HepG2 (cell line): ENCODE data around the gene DST. TPM values are rescaled to one million over a fixed set of nuclear protein-coding genes. Genes with fewer than 3 reads are reported as not detected.

Experiments used
- ATAC-seq: fragments of 200-7000 bp; cut with Tn5 transposase; 3 replicates; pipeline ENCODE4 v1.9.1; 2020; ENCODE audit warnings: mild to moderate bottlenecking, moderate library complexity
- BruUV-seq: library from RNA; stranded (reverse); fragments of 400-500 nt; replicated peaks from 2 replicates; lab custom pipeline; 2021; lab: Mats Ljungman, UMichigan
- CTCF ChIA-PET: fragments of 300-600 bp; formaldehyde crosslinking; extraction: SDS; loops from one replicate; lab custom pipeline; 2021; ENCODE audit warnings: low total read pairs, inconsistent platforms, low intra/inter-chr PET ratio; lab: Yijun Ruan, JAX
- POLR2A ChIA-PET: fragments of 350-600 bp; sonication (Branson Sonifier 250); formaldehyde crosslinking; loops from one replicate; lab custom pipeline; 2020; ENCODE audit warnings: antibody characterized with exemption, inconsistent platforms; lab: Yijun Ruan, JAX
- DNase-seq: peaks from one replicate; pipeline ENCODE4 v3.0.0-alpha.2; 2015; ENCODE audit warnings: low spot score
- FAIRE-seq: peaks from 3 replicates; lab custom pipeline; 2011; peaks lifted over from hg19 to GRCh38; lab: Jason Lieb, UNC
- H2AFZ ChIP-seq: one replicate; pipeline ENCODE4 v1.6.1; 2011; ENCODE audit warnings: low read length, inconsistent platforms
- H3K27ac ChIP-seq: fragments of 300-600 bp; 3 replicates; pipeline ENCODE4 v1.8.0; 2011; ENCODE audit warnings: mixed run types, mild to moderate bottlenecking, mixed read lengths, low read length, inconsistent platforms; ENCODE audit not compliant: insufficient read depth; ENCODE audit errors: extremely low read length
- H3K27me3 ChIP-seq, 2 experiments: fragments of 200-600 bp in 1 of 2; 2 replicates in 1 of 2; 3 replicates in 1 of 2; pipeline versions ENCODE4 v1.6.0 to v1.8.0; 2011; ENCODE audit warnings: low read length in 2 of 2, mild to moderate bottlenecking in 2 of 2, moderate library complexity in 2 of 2, inconsistent platforms in 1 of 2; ENCODE audit not compliant: insufficient read depth in 2 of 2, control insufficient read depth in 1 of 2
- H3K36me3 ChIP-seq, 2 experiments: fragments of 200-600 bp in 1 of 2; replicated peaks in 1 of 2; 2 replicates in 1 of 2; 3 replicates in 1 of 2; pipeline versions ENCODE4 v1.5.1 to v1.8.0; 2011; ENCODE audit warnings: low read length in 2 of 2, inconsistent platforms in 1 of 2; ENCODE audit not compliant: insufficient read depth in 2 of 2, control insufficient read depth in 1 of 2
- H3K4me1 ChIP-seq: 2 replicates; pipeline ENCODE4 v1.5.1; 2012; ENCODE audit warnings: low read length, inconsistent platforms; ENCODE audit not compliant: insufficient read depth
- H3K4me2 ChIP-seq: 2 replicates; pipeline ENCODE4 v1.6.0; 2011; ENCODE audit warnings: low read depth, low read length, inconsistent platforms
- H3K4me3 ChIP-seq, 3 experiments: fragments of 200-600 bp in 1 of 3; sonication (generic), shearing (Covaris generic) in 1 of 3; replicated peaks in 1 of 3; 2 replicates each; pipeline ENCODE4 v1.5.1; 2011 to 2016; ENCODE audit warnings: low read length in 3 of 3, inconsistent platforms in 2 of 3, low read depth in 2 of 3, mild to moderate bottlenecking in 2 of 3, control low read depth in 1 of 3, mixed read lengths in 1 of 3; ENCODE audit not compliant: insufficient read depth in 1 of 3
- H3K79me2 ChIP-seq: one replicate; pipeline ENCODE4 v1.6.1; 2011; ENCODE audit warnings: low read length, inconsistent platforms; ENCODE audit not compliant: insufficient read depth
- H3K9ac ChIP-seq: 2 replicates; pipeline ENCODE4 v1.6.0; 2011; ENCODE audit warnings: mild to moderate bottlenecking, low read depth, low read length, inconsistent platforms; ENCODE audit not compliant: insufficient read depth
- H3K9me3 ChIP-seq: 2 replicates; pipeline ENCODE4 v1.5.1; 2012; ENCODE audit warnings: mild to moderate bottlenecking, low read length
- H4K20me1 ChIP-seq: 2 replicates; pipeline ENCODE4 v1.6.0; 2011; ENCODE audit warnings: inconsistent platforms, mild to moderate bottlenecking, low read length, moderate library complexity; ENCODE audit not compliant: insufficient read depth
- ATF7 ChIP-seq, 2 experiments: fragments of 450-650 bp in 1 of 2; sonication (generic) in 1 of 2; formaldehyde crosslinking in 1 of 2; IDR thresholded peaks; 2 replicates each; pipeline versions ENCODE4 v1.4.0 to v1.6.1; 2016 to 2020; ENCODE audit warnings: antibody characterized with exemption in 1 of 2, mild to moderate bottlenecking in 1 of 2, missing genetic modification reagents in 1 of 2
- CBX2 ChIP-seq, 2 experiments: fragments of 200-600 bp in 1 of 2; sonication (generic); formaldehyde crosslinking in 1 of 2; IDR thresholded peaks; 2 replicates each; pipeline versions ENCODE4 v1.7.0 to v1.8.1; 2018 to 2022; ENCODE audit warnings: low read depth in 2 of 2, low read length in 1 of 2, mild to moderate bottlenecking in 1 of 2, missing genetic modification reagents in 1 of 2
- FLYWCH1 ChIP-seq: sonication (generic); formaldehyde crosslinking; IDR thresholded peaks from 2 replicates; pipeline ENCODE4 v1.8.1; 2023; ENCODE audit warnings: mild to moderate bottlenecking, missing genetic modification reagents
- GATA4 ChIP-seq: sonication (generic); IDR thresholded peaks from 2 replicates; pipeline ENCODE4 v1.6.1; 2016; ENCODE audit warnings: antibody characterized with exemption, low read depth, borderline replicate concordance
- HOXA3 ChIP-seq: sonication (generic); formaldehyde crosslinking; IDR thresholded peaks from 2 replicates; pipeline ENCODE4 v1.5.0; 2020; ENCODE audit warnings: missing genetic modification reagents
- KAT7 ChIP-seq: IDR thresholded peaks from 2 replicates; pipeline ENCODE4 v1.6.1; 2018; ENCODE audit warnings: borderline replicate concordance, missing compliant biosample characterization
- KDM1A ChIP-seq: IDR thresholded peaks from 2 replicates; pipeline ENCODE4 v1.6.1; 2016; ENCODE audit warnings: missing compliant biosample characterization
- LCORL ChIP-seq, 2 experiments: fragments of 450-650 bp in 1 of 2; sonication (generic) in 1 of 2; formaldehyde crosslinking in 1 of 2; IDR thresholded peaks; 2 replicates each; pipeline versions ENCODE4 v1.5.0 to v1.6.1; 2017 to 2020; ENCODE audit warnings: antibody characterized with exemption in 1 of 2, missing genetic modification reagents in 1 of 2
- MTERF4 ChIP-seq: sonication (generic); formaldehyde crosslinking; IDR thresholded peaks from 2 replicates; pipeline ENCODE4 v1.8.0; 2023; ENCODE audit warnings: mild to moderate bottlenecking, missing genetic modification reagents
- POGZ ChIP-seq: sonication (generic); formaldehyde crosslinking; IDR thresholded peaks from 2 replicates; pipeline ENCODE4 v1.4.0; 2020; ENCODE audit warnings: mild to moderate bottlenecking, missing genetic modification reagents
- STAG1 ChIP-seq: sonication (generic); formaldehyde crosslinking; IDR thresholded peaks from 2 replicates; pipeline ENCODE4 v1.4.0; 2020; ENCODE audit warnings: missing genetic modification reagents
- THAP11 ChIP-seq: IDR thresholded peaks from 2 replicates; pipeline ENCODE4 v1.6.1; 2016; ENCODE audit warnings: missing biosample characterization, missing genetic modification reagents
- ZFP90 ChIP-seq: sonication (generic); formaldehyde crosslinking; IDR thresholded peaks from 2 replicates; pipeline ENCODE4 v1.8.0; 2022; ENCODE audit warnings: missing genetic modification reagents, mild to moderate bottlenecking, inconsistent platforms, borderline replicate concordance
- ZMYM3 ChIP-seq: sonication (generic); formaldehyde crosslinking; IDR thresholded peaks from 2 replicates; pipeline ENCODE4 v1.5.1; 2020; ENCODE audit warnings: mild to moderate bottlenecking, missing genetic modification reagents
- ZNF598 ChIP-seq: sonication (generic); formaldehyde crosslinking; IDR thresholded peaks from 2 replicates; pipeline ENCODE4 v1.5.1; 2020; ENCODE audit warnings: mild to moderate bottlenecking, missing genetic modification reagents, borderline replicate concordance
- ZNF790 ChIP-seq: sonication (generic); formaldehyde crosslinking; IDR thresholded peaks from 2 replicates; pipeline ENCODE4 v1.8.0; 2022; ENCODE audit warnings: missing genetic modification reagents, mild to moderate bottlenecking, borderline replicate concordance
- WGBS: methylation state at CpG from one replicate; pipeline ENCODE4 v1.1.6; 2017; ENCODE audit warnings: low lambda C conversion rate; 5-methylcytosine and 5-hydroxymethylcytosine counted together
- in situ Hi-C: cut with HindIII; loops from 2 replicates; pipeline ENCODE4 v1.10.0; 2017; ENCODE audit warnings: low pct_unique_long_range_greater_than_20kb; ENCODE audit not compliant: extremely low pct_ligation_motif_present
- intact Hi-C: fragments of 100-400 bp; cut with micrococcal nuclease; formaldehyde crosslinking; loops from one replicate; pipeline ENCODE4 v1.10.0; 2022; ENCODE audit not compliant: unreplicated experiment
- polyA plus RNA-seq, 8 experiments: library from polyadenylated mRNA; depleted of rRNA in 3 of 8; stranded (reverse) in 7 of 8; unstranded in 1 of 8; fragments of >200 nt; fragmentation: Illumina TruSeq in 4 of 8; extraction: Trizol in 4 of 8; gene quantifications; 2 replicates each; pipeline versions ENCODE4 v1.2.1 to v1.2.3, GENCODE V29; 2011 to 2016; ENCODE audit warnings: low read depth in 4 of 8, missing spikeins in 1 of 8, mixed read lengths in 1 of 8; ENCODE audit not compliant: insufficient read depth in 1 of 8
- total RNA-seq, 5 experiments: library from RNA; depleted of rRNA; stranded (reverse); fragments of >200 nt; fragmentation: Illumina TruSeq; extraction: Trizol; gene quantifications; 2 replicates each; pipeline ENCODE4 v1.2.3, GENCODE V29; 2016; ENCODE audit warnings: low read depth in 1 of 5
- TF ChIP-seq, protein P1 (sequence below): sonication (generic); formaldehyde crosslinking; IDR thresholded peaks from 2 replicates; pipeline ENCODE4; 2020; ENCODE audit warnings: missing genetic modification reagents, mild to moderate bottlenecking, borderline replicate concordance
- TF ChIP-seq, protein P2 (sequence below): sonication (generic); formaldehyde crosslinking; IDR thresholded peaks from 2 replicates; pipeline ENCODE4 v1.5.0; 2020; ENCODE audit warnings: missing genetic modification reagents, mild to moderate bottlenecking, borderline replicate concordance
- TF ChIP-seq, protein P3 (sequence below): IDR thresholded peaks from 2 replicates; pipeline ENCODE4 v1.6.1; 2016; ENCODE audit warnings: missing compliant biosample characterization, missing genetic modification reagents, borderline replicate concordance

DST gene
- total and polyA plus RNA-seq, 2 of the 13 experiments (the other 11 are each of a cell fraction or from before 2014, with no cell fraction given), result 64.4 to 89.0 TPM

DNA sequence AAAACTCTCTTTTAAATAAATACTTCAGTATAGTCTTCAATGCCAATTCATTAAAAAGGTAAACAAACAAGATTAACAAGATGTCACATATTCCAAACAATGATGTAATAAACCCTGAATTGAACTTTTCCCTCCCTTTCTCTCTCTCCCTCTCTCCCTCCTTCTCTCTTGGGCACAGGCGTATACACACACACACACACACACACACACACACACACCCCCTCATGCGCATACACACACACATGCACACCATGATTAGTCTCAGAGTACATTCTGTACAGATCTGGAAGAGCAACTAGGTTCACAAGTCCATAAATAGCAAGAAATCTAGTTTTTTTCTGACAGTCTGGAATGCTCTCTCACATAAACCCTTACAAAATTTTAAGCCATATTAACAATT lies 128.3 kb downstream of the DST start (continued):
- TF ChIP-seq, protein P1, sequence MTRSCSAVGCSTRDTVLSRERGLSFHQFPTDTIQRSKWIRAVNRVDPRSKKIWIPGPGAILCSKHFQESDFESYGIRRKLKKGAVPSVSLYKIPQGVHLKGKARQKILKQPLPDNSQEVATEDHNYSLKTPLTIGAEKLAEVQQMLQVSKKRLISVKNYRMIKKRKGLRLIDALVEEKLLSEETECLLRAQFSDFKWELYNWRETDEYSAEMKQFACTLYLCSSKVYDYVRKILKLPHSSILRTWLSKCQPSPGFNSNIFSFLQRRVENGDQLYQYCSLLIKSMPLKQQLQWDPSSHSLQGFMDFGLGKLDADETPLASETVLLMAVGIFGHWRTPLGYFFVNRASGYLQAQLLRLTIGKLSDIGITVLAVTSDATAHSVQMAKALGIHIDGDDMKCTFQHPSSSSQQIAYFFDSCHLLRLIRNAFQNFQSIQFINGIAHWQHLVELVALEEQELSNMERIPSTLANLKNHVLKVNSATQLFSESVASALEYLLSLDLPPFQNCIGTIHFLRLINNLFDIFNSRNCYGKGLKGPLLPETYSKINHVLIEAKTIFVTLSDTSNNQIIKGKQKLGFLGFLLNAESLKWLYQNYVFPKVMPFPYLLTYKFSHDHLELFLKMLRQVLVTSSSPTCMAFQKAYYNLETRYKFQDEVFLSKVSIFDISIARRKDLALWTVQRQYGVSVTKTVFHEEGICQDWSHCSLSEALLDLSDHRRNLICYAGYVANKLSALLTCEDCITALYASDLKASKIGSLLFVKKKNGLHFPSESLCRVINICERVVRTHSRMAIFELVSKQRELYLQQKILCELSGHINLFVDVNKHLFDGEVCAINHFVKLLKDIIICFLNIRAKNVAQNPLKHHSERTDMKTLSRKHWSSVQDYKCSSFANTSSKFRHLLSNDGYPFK, result no peak
- TF ChIP-seq ATF7 (IDR thresholded peaks at IDR 0.05) (peak; percentile 57), ATF7 (CRISPR knock-in tag; IDR thresholded peaks at IDR 0.05) (no peak), GATA4 (no peak)

DNA sequence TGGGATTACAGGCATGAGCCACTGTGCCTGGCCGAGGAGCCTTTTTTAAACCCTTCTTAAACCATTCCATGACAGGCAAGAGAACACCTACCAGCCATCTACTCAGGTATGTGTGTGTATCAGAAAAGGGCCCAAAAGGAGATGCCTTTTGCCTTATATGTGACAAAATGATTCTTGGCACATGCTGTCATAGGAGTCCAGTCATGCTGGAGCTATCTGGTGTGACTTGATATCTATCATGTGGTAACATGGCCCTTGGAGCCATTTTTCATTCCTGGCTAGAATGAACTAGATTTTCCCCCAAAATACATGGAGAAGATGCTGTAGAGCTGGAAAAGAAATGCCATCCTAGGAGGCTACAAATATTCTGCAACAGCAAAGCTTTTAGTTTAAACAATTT lies 129.1 kb downstream of the DST start:
- Histone ChIP-seq H3K4me1 (peaks cover 39% of the 10 kb centered on the region), H4K20me1 (no peaks in the 10 kb centered on the region), H3K27ac (no peak overlapping the region), H3K4me2 (no peak overlapping the region), H3K9ac (no peak overlapping the region), H3K36me3 (peaks cover 8 to 22% of the 10 kb centered on the region in 2 experiments), H3K79me2 (no peaks in the 10 kb centered on the region), H3K4me3 (no peak overlapping the region), H3K9me3 (no peaks in the 10 kb centered on the region), H3K27me3 (no peaks in the 10 kb centered on the region), H2AFZ (no peak overlapping the region)
- DNase-seq, result no peak
- intact Hi-C loops, result no loop called here
- no peak for FAIRE-seq
- WGBS, result 100% methylated on average over 1 of the region's 1 CpG
- ChIA-PET POLR2A (no interaction called here), CTCF (no interaction called here)
- in situ Hi-C loops, result no loop called here
- no TSS peak for BruUV-seq
- no peak for ATAC-seq
- TF ChIP-seq, protein P2, sequence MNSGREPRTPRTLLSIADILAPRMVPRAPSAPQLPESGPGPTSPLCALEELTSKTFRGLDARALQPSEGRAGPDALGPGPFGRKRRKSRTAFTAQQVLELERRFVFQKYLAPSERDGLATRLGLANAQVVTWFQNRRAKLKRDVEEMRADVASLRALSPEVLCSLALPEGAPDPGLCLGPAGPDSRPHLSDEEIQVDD (CRISPR knock-in tag), result no peak
- TF ChIP-seq HOXA3 (CRISPR knock-in tag) (no peak), ZFP90 (CRISPR knock-in tag) (no peak), FLYWCH1 (no peak), STAG1 (CRISPR knock-in tag) (no peak), KDM1A (CRISPR knock-in tag) (no peak), THAP11 (CRISPR knock-in tag) (no peak), LCORL (IDR thresholded peaks at IDR 0.05) (no peak), LCORL (CRISPR knock-in tag; IDR thresholded peaks at IDR 0.05) (no peak), CBX2 (IDR thresholded peaks at IDR 0.05; ENCODE audit: low read depth, low read length) (no peak), CBX2 (CRISPR knock-in tag; IDR thresholded peaks at IDR 0.05; ENCODE audit: low read depth) (no peak), ZNF790 (no peak), ZNF598 (CRISPR knock-in tag) (no peak), ZMYM3 (CRISPR knock-in tag) (no peak), POGZ (CRISPR knock-in tag) (no peak), MTERF4 (CRISPR knock-in tag) (no peak), KAT7 (CRISPR knock-in tag) (no peak)
- TF ChIP-seq, protein P3, sequence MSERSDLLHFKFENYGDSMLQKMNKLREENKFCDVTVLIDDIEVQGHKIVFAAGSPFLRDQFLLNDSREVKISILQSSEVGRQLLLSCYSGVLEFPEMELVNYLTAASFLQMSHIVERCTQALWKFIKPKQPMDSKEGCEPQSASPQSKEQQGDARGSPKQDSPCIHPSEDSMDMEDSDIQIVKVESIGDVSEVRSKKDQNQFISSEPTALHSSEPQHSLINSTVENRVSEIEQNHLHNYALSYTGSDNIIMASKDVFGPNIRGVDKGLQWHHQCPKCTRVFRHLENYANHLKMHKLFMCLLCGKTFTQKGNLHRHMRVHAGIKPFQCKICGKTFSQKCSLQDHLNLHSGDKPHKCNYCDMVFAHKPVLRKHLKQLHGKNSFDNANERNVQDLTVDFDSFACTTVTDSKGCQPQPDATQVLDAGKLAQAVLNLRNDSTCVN (CRISPR knock-in tag), result no peak
